H1 (cell line): Measurements from ENCODE around the gene ENTREP3. TPM values are rescaled to one million over a fixed set of nuclear protein-coding genes. Genes with fewer than 3 reads are reported as not detected.

Experiments used
- CTCF ChIA-PET: fragments of 300-600 bp; sonication (Branson Sonifier 250); formaldehyde crosslinking; loops from one replicate; lab custom pipeline; 2021; ENCODE audit not compliant: partially characterized antibody; lab: Charles Lee
- POLR2A ChIA-PET: fragments of 300-600 bp; sonication (Branson Sonifier 250); formaldehyde crosslinking; loops from one replicate; lab custom pipeline; 2021; ENCODE audit warnings: inconsistent platforms; ENCODE audit not compliant: partially characterized antibody; lab: Charles Lee
- DNase-seq, 2 experiments: peaks; one replicate each; pipeline versions ENCODE4 v3.0.0 to v3.0.0-alpha.2; 2010 to 2022; ENCODE audit warnings: low spot score in 2 of 2, low read depth in 1 of 2, mixed read lengths in 1 of 2
- FAIRE-seq: peaks from 2 replicates; lab custom pipeline; 2011; peaks lifted over from hg19 to GRCh38; lab: Jason Lieb, UNC
- H2AFZ ChIP-seq: 2 replicates; pipeline ENCODE4 v1.8.1; 2012; ENCODE audit warnings: low read length, inconsistent platforms
- H2AK5ac ChIP-seq: 2 replicates; pipeline ENCODE4 v1.6.1; 2013; ENCODE audit warnings: low read depth, low read length
- H2BK120ac ChIP-seq: replicated peaks from 2 replicates; pipeline ENCODE3; 2013; ENCODE audit warnings: low read depth, low read length, inconsistent platforms
- H2BK12ac ChIP-seq: 2 replicates; pipeline ENCODE4 v1.6.1; 2013; ENCODE audit warnings: low read depth, low read length
- H2BK15ac ChIP-seq: 2 replicates; pipeline ENCODE4 v1.6.1; 2013; ENCODE audit warnings: low read length
- H2BK20ac ChIP-seq: 2 replicates; pipeline ENCODE4 v1.6.1; 2013; ENCODE audit warnings: low read length
- H2BK5ac ChIP-seq: 2 replicates; pipeline ENCODE4 v1.6.1; 2013; ENCODE audit warnings: low read depth, low read length
- H3K14ac ChIP-seq: 2 replicates; pipeline ENCODE4 v1.6.1; 2013; ENCODE audit warnings: inconsistent platforms; ENCODE audit not compliant: insufficient read length
- H3K18ac ChIP-seq: 2 replicates; pipeline ENCODE4 v1.6.1; 2013; ENCODE audit warnings: low read length; ENCODE audit errors: extremely low read depth
- H3K23ac ChIP-seq: 2 replicates; pipeline ENCODE4 v1.6.1; 2013; ENCODE audit warnings: inconsistent platforms; ENCODE audit not compliant: insufficient read length
- H3K23me2 ChIP-seq: 2 replicates; pipeline ENCODE4 v1.6.1; 2013; ENCODE audit warnings: low read depth, low read length
- H3K27ac ChIP-seq: 2 replicates; pipeline ENCODE4 v1.6.1; 2011; ENCODE audit warnings: low read depth, low read length, inconsistent platforms
- H3K27me3 ChIP-seq, 4 experiments: replicated peaks in 1 of 4; 1 replicate in 1 of 4; 2 replicates in 3 of 4; pipeline versions ENCODE4 v1.6.1 to v1.8.1; 2011 to 2013; ENCODE audit warnings: low read length in 3 of 4, mild to moderate bottlenecking in 3 of 4, inconsistent platforms in 2 of 4, mixed read lengths in 2 of 4, moderate library complexity in 1 of 4; ENCODE audit not compliant: control insufficient read depth in 3 of 4, insufficient read depth in 3 of 4; ENCODE audit errors: extremely low read depth in 1 of 4
- H3K36me3 ChIP-seq, 4 experiments: 2 replicates each; pipeline versions ENCODE4 v1.6.1 to v1.8.1; 2011 to 2013; ENCODE audit warnings: mild to moderate bottlenecking in 4 of 4, low read length in 3 of 4, moderate library complexity in 2 of 4, control low read depth in 1 of 4, inconsistent platforms in 1 of 4; ENCODE audit not compliant: insufficient read depth in 4 of 4, control insufficient read depth in 2 of 4
- H3K4ac ChIP-seq: replicated peaks from 2 replicates; pipeline ENCODE3; 2013; ENCODE audit warnings: low read length, low read depth, mixed read lengths, inconsistent platforms; ENCODE audit not compliant: insufficient read length
- H3K4me1 ChIP-seq, 4 experiments: replicated peaks in 1 of 4; 1 replicate in 1 of 4; 2 replicates in 3 of 4; pipeline versions ENCODE4 v1.6.1 to v1.8.1; 2011 to 2013; ENCODE audit warnings: low read length in 3 of 4, inconsistent platforms in 2 of 4, mixed read lengths in 1 of 4; ENCODE audit not compliant: insufficient read depth in 4 of 4, control insufficient read depth in 3 of 4
- H3K4me2 ChIP-seq, 2 experiments: 2 replicates each; pipeline versions ENCODE4 v1.6.1 to v1.8.1; 2011 to 2013; ENCODE audit warnings: low read depth in 2 of 2, low read length in 2 of 2, control low read depth in 1 of 2, inconsistent platforms in 1 of 2, mild to moderate bottlenecking in 1 of 2; ENCODE audit not compliant: insufficient read depth in 1 of 2
- H3K4me3 ChIP-seq, 4 experiments: fragments of 200-600, 300-600 bp in 1 of 4; sonication (generic), shearing (Covaris generic), sonication (Bioruptor Twin) in 1 of 4; 2 replicates each; pipeline versions ENCODE4 v1.5.1 to v1.8.1; 2011 to 2016; ENCODE audit warnings: low read length in 4 of 4, low read depth in 3 of 4, control low read depth in 2 of 4, inconsistent platforms in 2 of 4, mild to moderate bottlenecking in 2 of 4, mixed read lengths in 1 of 4, moderate library complexity in 1 of 4; ENCODE audit not compliant: insufficient read depth in 2 of 4; ENCODE audit errors: extremely low read depth in 1 of 4
- H3K56ac ChIP-seq: replicated peaks from 2 replicates; pipeline ENCODE3; 2013; ENCODE audit warnings: low read depth, mild to moderate bottlenecking, mixed read lengths, low read length, inconsistent platforms; ENCODE audit not compliant: insufficient read length
- H3K79me1 ChIP-seq: 2 replicates; pipeline ENCODE4 v1.6.1; 2013; ENCODE audit warnings: low read depth, low read length, control low read depth
- H3K79me2 ChIP-seq, 2 experiments: 2 replicates each; pipeline versions ENCODE4 v1.6.1 to v1.8.1; 2012 to 2013; ENCODE audit warnings: low read length in 2 of 2, mild to moderate bottlenecking in 2 of 2, inconsistent platforms in 1 of 2; ENCODE audit not compliant: insufficient read depth in 2 of 2, control insufficient read depth in 1 of 2
- H3K9ac ChIP-seq, 4 experiments: replicated peaks in 1 of 4; 1 replicate in 1 of 4; 2 replicates in 3 of 4; pipeline versions ENCODE4 v1.6.1 to v1.8.1; 2011 to 2013; ENCODE audit warnings: low read depth in 3 of 4, low read length in 3 of 4, control low read depth in 2 of 4, mild to moderate bottlenecking in 2 of 4, moderate library complexity in 2 of 4, inconsistent platforms in 1 of 4; ENCODE audit errors: extremely low read depth in 1 of 4
- H3K9me3 ChIP-seq, 2 experiments: 2 replicates each; pipeline versions ENCODE4 v1.6.1 to v1.8.1; 2012 to 2013; ENCODE audit warnings: mild to moderate bottlenecking in 2 of 2, moderate library complexity in 2 of 2, control low read depth in 1 of 2, inconsistent platforms in 1 of 2, low read depth in 1 of 2, low read length in 1 of 2, mixed read lengths in 1 of 2; ENCODE audit not compliant: insufficient read depth in 2 of 2
- H4K20me1 ChIP-seq, 2 experiments: replicated peaks in 1 of 2; 2 replicates each; pipeline versions ENCODE3 to v1.8.1; 2011 to 2013; ENCODE audit warnings: inconsistent platforms in 2 of 2, low read length in 2 of 2, mild to moderate bottlenecking in 1 of 2; ENCODE audit not compliant: insufficient read depth in 2 of 2, control insufficient read depth in 1 of 2
- H4K5ac ChIP-seq: 2 replicates; pipeline ENCODE4 v1.6.1; 2013; ENCODE audit warnings: low read length, low read depth, mixed read lengths, inconsistent platforms; ENCODE audit not compliant: insufficient read length
- H4K8ac ChIP-seq: 2 replicates; pipeline ENCODE4 v1.8.0; 2013; ENCODE audit warnings: mild to moderate bottlenecking, moderate library complexity, low read length, inconsistent platforms; ENCODE audit not compliant: insufficient read depth; ENCODE audit errors: extremely low read depth
- H4K91ac ChIP-seq: replicated peaks from 2 replicates; pipeline ENCODE3; 2013; ENCODE audit warnings: low read length, mixed read lengths, inconsistent platforms; ENCODE audit not compliant: insufficient read length
- CTBP2 ChIP-seq: IDR thresholded peaks from 2 replicates; pipeline ENCODE4 v1.7.0; 2011; ENCODE audit warnings: borderline replicate concordance, mild to moderate bottlenecking, moderate library complexity, mixed read lengths, low read length; ENCODE audit not compliant: insufficient read depth, insufficient read length
- EZH2 ChIP-seq: fragments of 200-600 bp; sonication (generic); IDR thresholded peaks from 2 replicates; pipeline ENCODE4 v1.7.1; 2012; ENCODE audit warnings: low read depth, mild to moderate bottlenecking, moderate library complexity, low read length, inconsistent platforms; ENCODE audit not compliant: severe bottlenecking
- FOSL1 ChIP-seq: IDR thresholded peaks from 2 replicates; pipeline ENCODE4 v1.6.1; 2011; ENCODE audit warnings: mild to moderate bottlenecking, low read depth, low read length, moderate library complexity; ENCODE audit not compliant: insufficient read depth
- KDM4A ChIP-seq: IDR thresholded peaks from one replicate; pipeline ENCODE4 v1.7.1; 2012; ENCODE audit warnings: low read depth, mild to moderate bottlenecking, moderate library complexity, low read length, inconsistent platforms; ENCODE audit not compliant: severe bottlenecking
- MAFK ChIP-seq: IDR thresholded peaks from 2 replicates; pipeline ENCODE4 v1.6.1; 2012; ENCODE audit warnings: low read depth, mild to moderate bottlenecking, improper control_type of control experiment, low read length
- RNF2 ChIP-seq: fragments of 200-900, 300-1000 bp; sonication (generic); IDR thresholded peaks from 2 replicates; pipeline ENCODE4 v1.7.1; 2016; ENCODE audit warnings: borderline replicate concordance, low read depth, mild to moderate bottlenecking, antibody characterized with exemption, low read length; ENCODE audit not compliant: poor library complexity, severe bottlenecking; ENCODE audit errors: missing control alignments
- TAF1 ChIP-seq: IDR thresholded peaks from 2 replicates; pipeline ENCODE4 v1.6.1; 2011; ENCODE audit warnings: mild to moderate bottlenecking, low read depth, low read length
- WGBS, 2 experiments: shearing (Covaris generic) in 1 of 2; methylation state at CpG; one replicate each; pipeline versions ENCODE4 v1.1.6 to v1.1.7; 2013 to 2015; ENCODE audit warnings: low lambda C conversion rate in 2 of 2, mixed read lengths in 2 of 2, inconsistent platforms in 1 of 2, low coverage in 1 of 2, missing lambda C conversion rate in 1 of 2; ENCODE audit not compliant: insufficient replicate concordance in 2 of 2, insufficient coverage in 1 of 2, insufficient read length in 1 of 2; ENCODE audit errors: extremely low coverage in 1 of 2, missing lambda C conversion rate in 1 of 2; 5-methylcytosine and 5-hydroxymethylcytosine counted together
- polyA plus RNA-seq, 7 experiments: library from polyadenylated mRNA; depleted of rRNA in 3 of 7; stranded (reverse) in 5 of 7; unstranded in 2 of 7; fragments of >200 nt in 5 of 7; fragments of 200-250 nt in 2 of 7; gene quantifications; 1 replicate in 5 of 7; 2 replicates in 1 of 7; 4 replicates in 1 of 7; pipeline versions ENCODE4 v1.2.1 to v1.2.3, GENCODE V29; 2011 to 2013; ENCODE audit warnings: missing spikeins in 2 of 7, mixed read lengths in 2 of 7
- total RNA-seq: library from RNA; stranded (reverse); fragmentation: NEBNext Ultra II Directional; extraction: Animal tissue kit (Norgen Biotek cat#: 25700); gene quantifications from 2 replicates; pipeline ENCODE4 v1.2.1, GENCODE V29; 2021

ENTREP3 gene
- total and polyA plus RNA-seq, 2 of the 8 experiments (the other 6 are each of a cell fraction or from before 2014, with no cell fraction given): 22.8 to 52.2 TPM

- H4K5ac ChIP-seq: no peak within 1 kb of the TSS
- CTCF ChIA-PET: interaction anchor here (1.4 to 2.9 kb wide), 5 partner anchors 9 to 51 kb away, joined by 4 to 11 read pairs (median 7); no protein-coding TSS in a partner anchor
- H2BK12ac ChIP-seq: no peak within 1 kb of the TSS
- no peak within 1 kb of the TSS for H4K91ac ChIP-seq
- H3K79me1 ChIP-seq: no peaks in the 10 kb centered on the region
- TF ChIP-seq TAF1 (no peak), CTBP2 (no peak), FOSL1 (no peak), EZH2 (no peak), KDM4A (no peak), RNF2 (no peak), MAFK (no peak)
- no peak within 1 kb of the TSS for H3K4me3 ChIP-seq
- DNase-seq: no peak
- H3K79me2 ChIP-seq: no peaks in the 10 kb centered on the region
- H3K4ac ChIP-seq: no peak within 1 kb of the TSS
- no peak within 1 kb of the TSS for H3K23ac ChIP-seq
- H2BK20ac ChIP-seq: no peak within 1 kb of the TSS
- no peak within 1 kb of the TSS for H3K18ac ChIP-seq
- H3K9me3 ChIP-seq: no peaks in the 10 kb centered on the region
- no peak within 1 kb of the TSS for H2AFZ ChIP-seq
- no peak within 1 kb of the TSS for H3K14ac ChIP-seq
- peaks cover under 1% of the 10 kb centered on the region; the same call in 1 of the 2 replicates for H3K23me2 ChIP-seq
- 96% methylated on average over 5 of the region's 5 CpGs; no CpG with 5 or more reads in 1 of the 2 experiments for WGBS, 2 experiments
- H2AK5ac ChIP-seq: peak within 1 kb of the TSS; percentile 65; the same call in 1 of the 2 replicates
- H3K27ac ChIP-seq: no peak within 1 kb of the TSS
- no peak for FAIRE-seq
- no peak within 1 kb of the TSS for H2BK5ac ChIP-seq
- H4K8ac ChIP-seq: no peak within 1 kb of the TSS; the same call in 1 of the 2 replicates
- H2BK15ac ChIP-seq: no peak within 1 kb of the TSS
- no peaks in the 10 kb centered on the region for H4K20me1 ChIP-seq
- no peak within 1 kb of the TSS for H3K56ac ChIP-seq
- POLR2A ChIA-PET: interaction anchor here (1.2 kb wide), 1 partner anchor 39 kb away, joined by 3 read pairs; the partner anchor contains the start of gene SCAMP3
- H3K27me3 ChIP-seq: no peaks in the 10 kb centered on the region; a peak in 2 of 7 replicates
- no peak within 1 kb of the TSS for H3K9ac ChIP-seq
- no peak within 1 kb of the TSS for H3K4me2 ChIP-seq
- no peaks in the 10 kb centered on the region for H3K36me3 ChIP-seq
- peaks cover 0 to 10% (median 2%) of the 10 kb centered on the region in 4 experiments; a peak in 5 of 7 replicates for H3K4me1 ChIP-seq
- H2BK120ac ChIP-seq: no peak within 1 kb of the TSS
Observed at GRCh38 chr1:155301342-155301841, 46.1 kb upstream of the ENTREP3 start, which contains the start of gene PKLR. TSS of gene PKLR (minus strand) at chr1:155301438. CDS start at chr1:155301395, 43 bp downstream.
